OCI-LY1 (cell line): ENCODE measurements around the gene MPZL1.

ENCODE experiments used
- CTCF ChIP-seq: fragments of 200-600 bp; sonication (generic), shearing (Covaris generic); IDR thresholded peaks from 2 replicates; pipeline ENCODE4 v1.5.1; 2017; ENCODE audit warnings: mild to moderate bottlenecking, antibody characterized with exemption, low read length, moderate library complexity, mixed read lengths
- EZH2 ChIP-seq: fragments of 200-600 bp; sonication (generic), shearing (Covaris generic); IDR thresholded peaks from 2 replicates; pipeline ENCODE4 v1.8.0; 2017; ENCODE audit warnings: borderline replicate concordance, mixed run types, mild to moderate bottlenecking, antibody characterized with exemption, low read length, moderate library complexity, mixed read lengths

- TF ChIP-seq CTCF, result no peak
- no peak for TF ChIP-seq EZH2
Measured at GRCh38 chr1:167704715-167705114, 17.1 kb upstream of the MPZL1 start.
